Left cardiac atrium (tissue), 4 donors: ENCODE data around the gene GARS1. TPM values are rescaled to one million over a fixed set of nuclear protein-coding genes. Genes with fewer than 3 reads are reported as not detected.
"Not testable (repeated sequence)": the region's sequence is repeated elsewhere in the genome, so short reads cannot be mapped to it uniquely, and the experiment has no call there.

Source experiments
- ATAC-seq, 2 donors: fragments of 200-7000 bp; cut with Tn5 transposase; one replicate each; pipeline ENCODE4 v1.9.1; 2020; ENCODE audit warnings: mild to moderate bottlenecking in 2 of 2, moderate library complexity in 2 of 2
- DNase-seq: peaks from one replicate; pipeline ENCODE4 v3.0.0-alpha.2; 2020
- intact Hi-C, 2 donors: fragments of 100-400 bp; cut with DNase I; formaldehyde crosslinking; loops; one replicate each; pipeline versions ENCODE4 v1.14.1 to v1.15.1; 2022 to 2023
- total RNA-seq, 2 donors: library from RNA; stranded (reverse); fragmentation: NEBNext Ultra II Directional; extraction: Animal tissue kit (Norgen Biotek cat#: 25700); gene quantifications; one replicate each; pipeline ENCODE4 v1.2.1, GENCODE V29; 2021
- donor health status: DM: no; HTN: yes; CAD: no.
- donor health status: DM: no; HTN: yes; CAD: no; lungs with severe emphysema.
- donor health status: DM: yes; HTN: yes; CAD: no.
- donor health status: Dilated cardiomyopathy.

The GARS1 gene
- total RNA-seq, 2 donors from 2014 or later: 38.8 to 62.0 TPM

GRCh38 chr7:30613366-30614325 lies 19.0 kb downstream of the GARS1 start:
- ATAC-seq (no peak), DNase-seq (no peak)
- intact Hi-C loops: no loop called here

- ATAC-seq (no peak), DNase-seq (no peak)
- intact Hi-C loops: no loop called here
Observed at GRCh38 chr7:30616318-30616717, 21.6 kb downstream of the GARS1 start.

- DNase-seq (no peak), ATAC-seq (no peak)
- intact Hi-C loops: no loop called here
Observed at GRCh38 chr7:30617359-30617758, 22.7 kb downstream of the GARS1 start.

GRCh38 chr7:30618080-30618676 lies 23.5 kb downstream of the GARS1 start:
- DNase-seq (no peak), ATAC-seq (no peak)
- intact Hi-C loops: no loop called here

- ATAC-seq: no peak
- intact Hi-C loops: no loop called here
- no peak for DNase-seq
Observed at GRCh38 chr7:30618961-30619360, 24.3 kb downstream of the GARS1 start.

- intact Hi-C loops: no loop called here
Observed at GRCh38 chr7:30625283-30625682, 30.6 kb downstream of the GARS1 start.

GRCh38 chr7:30627026-30627425 lies 32.3 kb downstream of the GARS1 start:
- DNase-seq (no peak), ATAC-seq (no peak)
- intact Hi-C loops: no loop called here

More at GRCh38 chr7:30625283-30625682, 30.6 kb downstream of the GARS1 start:
- ATAC-seq (no peak), DNase-seq (no peak)

- intact Hi-C loops: no loop called here
- no peak for ATAC-seq
- no peak for DNase-seq
Observed at GRCh38 chr7:30630986-30631385, 36.3 kb downstream of the GARS1 start.

- no peak for DNase-seq
- ATAC-seq: no peak
- intact Hi-C loops: no loop called here
Observed at GRCh38 chr7:30633223-30633622, 38.5 kb downstream of the GARS1 start.

GRCh38 chr7:30634193-30634626 lies 39.5 kb downstream of the GARS1 start:
- no peak for ATAC-seq
- intact Hi-C loops: no loop called here
- DNase-seq: no peak

GRCh38 chr7:30634634-30635201 lies 40.0 kb downstream of the GARS1 start:
- no peak for DNase-seq
- no peak for ATAC-seq
- intact Hi-C loops: no loop called here

- ATAC-seq: no peak
- intact Hi-C loops: no loop called here
Observed at GRCh38 chr7:30635798-30636197, 41.1 kb downstream of the GARS1 start.

GRCh38 chr7:30642322-30642721 lies 47.6 kb downstream of the GARS1 start:
- ATAC-seq, intact Hi-C loops, DNase-seq: not testable (repeated sequence)

More at GRCh38 chr7:30635798-30636197, 41.1 kb downstream of the GARS1 start:
- no peak for DNase-seq

GRCh38 chr7:30642789-30643188 lies 48.1 kb downstream of the GARS1 start:
- intact Hi-C loops: no loop called here
- DNase-seq: no peak
- no peak for ATAC-seq

- ATAC-seq: no peak
- no peak for DNase-seq
- intact Hi-C loops: no loop called here
Observed at GRCh38 chr7:30644286-30644955, 49.7 kb downstream of the GARS1 start.

- DNase-seq: no peak
- ATAC-seq: no peak
- intact Hi-C loops: no loop called here
Observed at GRCh38 chr7:30645661-30646060, 51.0 kb downstream of the GARS1 start.

GRCh38 chr7:30646154-30646553 lies 51.5 kb downstream of the GARS1 start:
- intact Hi-C loops: no loop called here
- ATAC-seq (no peak), DNase-seq (no peak)

GRCh38 chr7:30647589-30648364 lies 53.1 kb downstream of the GARS1 start:
- intact Hi-C loops: no loop called here
- ATAC-seq: no peak
- no peak for DNase-seq
